GM06990 (cell line): ENCODE measurements around the gene NTN1.

ENCODE experiments used
- DNase-seq: peaks from one replicate; pipeline ENCODE4 v3.0.0-alpha.2; 2011; ENCODE audit not compliant: insufficient read length; ENCODE audit errors: extremely low read depth
- H3K27me3 ChIP-seq: replicated peaks from 2 replicates; pipeline ENCODE4 v1.6.0; 2011; ENCODE audit warnings: low read length; ENCODE audit not compliant: control insufficient read depth, insufficient read depth
- H3K36me3 ChIP-seq: 2 replicates; pipeline ENCODE4 v1.5.1; 2011; ENCODE audit warnings: low read length; ENCODE audit not compliant: control insufficient read depth, insufficient read depth
- H3K4me3 ChIP-seq: replicated peaks from 2 replicates; pipeline ENCODE4 v1.5.1; 2011; ENCODE audit warnings: low read depth, mild to moderate bottlenecking, control low read depth, low read length
- TF ChIP-seq, protein P1 (sequence below): IDR thresholded peaks from 2 replicates; pipeline ENCODE4 v1.5.1; 2011; ENCODE audit warnings: low read length, control low read depth, mild to moderate bottlenecking, inconsistent platforms; ENCODE audit not compliant: insufficient read depth, poor library complexity, severe bottlenecking

NTN1 gene

DNA sequence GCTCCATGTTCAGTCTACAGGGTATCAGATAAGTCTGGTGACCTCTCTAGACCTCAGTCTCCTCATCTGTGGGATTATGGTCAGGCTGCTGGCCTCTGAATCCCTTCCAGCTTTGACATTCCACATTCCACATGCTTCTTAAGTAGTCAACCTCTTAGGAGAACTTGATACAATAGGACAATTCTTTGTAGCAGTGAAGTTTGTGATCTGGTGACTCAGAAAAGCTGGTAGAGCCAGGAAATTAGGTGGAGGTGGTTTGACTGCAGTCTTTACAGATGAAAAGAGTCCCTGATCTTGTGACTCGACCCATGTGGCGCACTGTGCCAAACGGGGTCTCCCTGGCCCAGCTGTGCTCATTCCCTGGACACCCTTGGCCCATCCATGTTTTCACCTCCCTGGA, 147.8 kb downstream of the NTN1 start:
- TF ChIP-seq, protein P1, sequence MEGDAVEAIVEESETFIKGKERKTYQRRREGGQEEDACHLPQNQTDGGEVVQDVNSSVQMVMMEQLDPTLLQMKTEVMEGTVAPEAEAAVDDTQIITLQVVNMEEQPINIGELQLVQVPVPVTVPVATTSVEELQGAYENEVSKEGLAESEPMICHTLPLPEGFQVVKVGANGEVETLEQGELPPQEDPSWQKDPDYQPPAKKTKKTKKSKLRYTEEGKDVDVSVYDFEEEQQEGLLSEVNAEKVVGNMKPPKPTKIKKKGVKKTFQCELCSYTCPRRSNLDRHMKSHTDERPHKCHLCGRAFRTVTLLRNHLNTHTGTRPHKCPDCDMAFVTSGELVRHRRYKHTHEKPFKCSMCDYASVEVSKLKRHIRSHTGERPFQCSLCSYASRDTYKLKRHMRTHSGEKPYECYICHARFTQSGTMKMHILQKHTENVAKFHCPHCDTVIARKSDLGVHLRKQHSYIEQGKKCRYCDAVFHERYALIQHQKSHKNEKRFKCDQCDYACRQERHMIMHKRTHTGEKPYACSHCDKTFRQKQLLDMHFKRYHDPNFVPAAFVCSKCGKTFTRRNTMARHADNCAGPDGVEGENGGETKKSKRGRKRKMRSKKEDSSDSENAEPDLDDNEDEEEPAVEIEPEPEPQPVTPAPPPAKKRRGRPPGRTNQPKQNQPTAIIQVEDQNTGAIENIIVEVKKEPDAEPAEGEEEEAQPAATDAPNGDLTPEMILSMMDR = no peak
- Histone ChIP-seq H3K36me3 (no peaks in the 10 kb centered on the region), H3K27me3 (no peaks in the 10 kb centered on the region), H3K4me3 (no peak overlapping the region)
- no peak for DNase-seq

- Histone ChIP-seq H3K4me3 (no peak overlapping the region), H3K36me3 (no peaks in the 10 kb centered on the region), H3K27me3 (no peaks in the 10 kb centered on the region)
- TF ChIP-seq, protein P1 = no peak
- no peak for DNase-seq
Measured at GRCh38 chr17:9170336-9170735, 149.0 kb downstream of the NTN1 start.

- no peak for DNase-seq
- TF ChIP-seq, protein P1 = no peak
- H3K27me3 ChIP-seq = no peaks in the 10 kb centered on the region
- H3K36me3 ChIP-seq = no peaks in the 10 kb centered on the region
- H3K4me3 ChIP-seq = no peak overlapping the region
Measured at GRCh38 chr17:9170853-9171252, 149.5 kb downstream of the NTN1 start.

GRCh38 chr17:9173386-9173983, 152.2 kb downstream of the NTN1 start:
- TF ChIP-seq, protein P1 = no peak
- DNase-seq = no peak
- Histone ChIP-seq H3K4me3 (no peak overlapping the region), H3K27me3 (no peaks in the 10 kb centered on the region; the same call in 1 of the 2 replicates), H3K36me3 (no peaks in the 10 kb centered on the region)

DNA sequence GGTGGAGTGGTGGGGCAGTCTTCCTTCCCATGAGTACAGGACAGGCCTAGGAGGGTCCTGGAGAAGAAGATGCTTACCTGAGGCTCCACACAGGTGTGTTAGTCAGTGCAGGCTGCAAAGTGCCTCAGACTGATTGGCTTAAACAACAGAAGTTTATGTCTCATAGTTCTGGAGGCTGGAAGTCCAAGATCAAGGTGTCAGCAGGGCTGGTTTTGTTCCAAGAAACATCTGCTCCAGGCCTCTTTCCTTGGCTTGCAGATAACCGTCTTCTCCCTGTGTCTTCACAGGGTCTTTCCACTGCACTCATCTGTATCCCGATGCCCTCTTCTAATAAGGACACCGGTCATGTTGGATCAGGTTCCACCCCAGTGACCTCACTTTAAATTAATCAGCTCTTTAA, 153.0 kb downstream of the NTN1 start:
- no peaks in the 10 kb centered on the region for H3K36me3 ChIP-seq
- H3K27me3 ChIP-seq = no peaks in the 10 kb centered on the region; the same call in 1 of the 2 replicates
- H3K4me3 ChIP-seq = no peak overlapping the region
- DNase-seq = no peak
- TF ChIP-seq, protein P1 = no peak
